K562 (cell line): ENCODE results near the gene EFCAB5. TPM values are rescaled to one million over a fixed set of nuclear protein-coding genes. Genes with fewer than 3 reads are reported as not detected.
A peak's percentile ranks its signal among the peaks of the same experiment; 100 is the strongest.

Experiments used
- CC2D1A ChIP-seq: fragments of 450-650 bp; IDR thresholded peaks from 2 replicates; pipeline ENCODE4 v1.6.1; 2017; ENCODE audit warnings: mild to moderate bottlenecking
- CREBBP ChIP-seq: IDR thresholded peaks from one replicate; pipeline ENCODE4 v1.6.1; 2012; ENCODE audit warnings: low read depth, mild to moderate bottlenecking, control low read depth, inconsistent platforms, low read length
- DMBX1 ChIP-seq: fragments of 250-450 bp; sonication (Bioruptor Pico); IDR thresholded peaks from 2 replicates; pipeline ENCODE4 v1.8.0; 2022; ENCODE audit warnings: inconsistent platforms, mild to moderate bottlenecking, moderate library complexity, borderline replicate concordance
- ETV6 ChIP-seq, 3 experiments: fragments of 150-350 bp in 1 of 3; sonication (generic) in 1 of 3; formaldehyde crosslinking in 1 of 3; IDR thresholded peaks; 2 replicates each; pipeline versions ENCODE4 v1.6.1 to v1.8.0; 2014 to 2022; ENCODE audit warnings: borderline replicate concordance in 2 of 3, low read depth in 2 of 3, antibody characterized with exemption in 1 of 3, low read length in 1 of 3, mild to moderate bottlenecking in 1 of 3, missing genetic modification reagents in 1 of 3
- POLR2AphosphoS5 ChIP-seq: IDR thresholded peaks from 2 replicates; pipeline ENCODE4 v1.6.1; 2011; ENCODE audit warnings: mild to moderate bottlenecking, low read depth, low read length, moderate library complexity; ENCODE audit not compliant: control insufficient read depth, insufficient read depth
- RBFOX2 ChIP-seq: fragments of 200-400 bp; formaldehyde crosslinking; IDR thresholded peaks from 2 replicates; pipeline ENCODE4 v1.6.1; 2017; ENCODE audit warnings: low read depth, mild to moderate bottlenecking, low read length, moderate library complexity
- ZNF263 ChIP-seq: sonication (generic); formaldehyde crosslinking; IDR thresholded peaks from 2 replicates; pipeline ENCODE4 v1.8.0; 2022; ENCODE audit warnings: mild to moderate bottlenecking, missing genetic modification reagents, borderline replicate concordance
- ZNF586 ChIP-seq: fragments of 450-650 bp; formaldehyde crosslinking; conservative IDR thresholded peaks from 2 replicates; pipeline ENCODE4 v1.4.0; 2020; ENCODE audit warnings: mild to moderate bottlenecking, moderate library complexity
- polyA plus RNA-seq, 8 experiments: library from polyadenylated mRNA; depleted of rRNA in 4 of 8; stranded (reverse) in 5 of 8; unstranded in 3 of 8; fragments of >200 nt; fragmentation: Nextera tagmentation in 2 of 8; fragmentation: Illumina TruSeq in 1 of 8; extraction: Ambion mirVana in 2 of 8; extraction: Trizol in 1 of 8; gene quantifications; 2 replicates each; pipeline versions ENCODE4 v1.2.1 to v1.2.3, GENCODE V29; 2011 to 2014; ENCODE audit warnings: inconsistent platforms in 1 of 8, missing spikeins in 1 of 8
- total RNA-seq, 7 experiments: library from RNA; depleted of rRNA in 6 of 7; stranded (reverse); fragments of >200 nt in 6 of 7; fragmentation: Illumina TruSeq in 2 of 7; extraction: Trizol in 2 of 7; gene quantifications; 2 replicates each; pipeline versions ENCODE4 v1.2.1 to v1.2.3, GENCODE V29; 2011 to 2021; ENCODE audit warnings: low replicate concordance in 1 of 7
- TF ChIP-seq, protein P1 (sequence below), 2 experiments: IDR thresholded peaks in 1 of 2; conservative IDR thresholded peaks in 1 of 2; 2 replicates each; pipeline ENCODE4 v1.6.1; 2016; ENCODE audit warnings: low read depth in 2 of 2, mild to moderate bottlenecking in 1 of 2, missing compliant biosample characterization in 1 of 2, missing genetic modification characterization in 1 of 2, moderate library complexity in 1 of 2

Gene EFCAB5
- total and polyA plus RNA-seq, 9 of the 15 experiments (the other 6 are each of a cell fraction or from before 2014, with no cell fraction given) = 0.06 to 0.11 TPM; not detected in 7

DNA sequence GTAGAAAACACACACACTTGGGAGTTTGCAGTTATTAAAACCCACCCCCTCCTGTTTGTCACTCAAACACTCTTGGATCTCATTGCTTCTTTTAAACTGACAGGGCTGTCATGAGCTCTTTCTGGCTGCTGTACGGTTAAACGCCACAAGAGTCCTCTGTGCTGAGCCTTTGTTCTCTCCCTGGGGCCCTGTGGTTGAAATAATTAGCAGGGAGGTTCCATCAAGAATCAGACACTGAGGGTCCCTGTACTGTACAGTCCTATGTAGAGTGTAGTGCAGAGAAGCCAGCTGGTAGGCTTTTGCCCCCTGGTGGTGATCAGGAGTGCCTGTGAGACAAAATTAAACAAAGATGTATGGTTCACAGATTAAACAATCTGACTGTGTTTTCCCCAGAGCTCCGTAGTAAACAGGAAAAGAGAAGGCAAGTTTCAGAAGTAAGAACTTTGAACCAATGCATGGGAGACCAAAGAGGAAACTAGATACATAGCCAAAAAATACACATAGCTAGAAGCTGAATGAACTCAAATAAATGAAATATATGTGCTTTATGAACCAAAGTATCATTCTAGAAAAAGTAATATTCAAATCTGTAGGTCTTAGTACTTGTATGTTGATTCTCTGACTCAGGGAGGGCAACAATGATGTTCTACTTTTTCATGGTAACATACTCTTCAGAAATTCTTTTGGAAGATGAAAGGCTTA, 10.1 kb upstream of the EFCAB5 start (continued):
- TF ChIP-seq, protein P1, sequence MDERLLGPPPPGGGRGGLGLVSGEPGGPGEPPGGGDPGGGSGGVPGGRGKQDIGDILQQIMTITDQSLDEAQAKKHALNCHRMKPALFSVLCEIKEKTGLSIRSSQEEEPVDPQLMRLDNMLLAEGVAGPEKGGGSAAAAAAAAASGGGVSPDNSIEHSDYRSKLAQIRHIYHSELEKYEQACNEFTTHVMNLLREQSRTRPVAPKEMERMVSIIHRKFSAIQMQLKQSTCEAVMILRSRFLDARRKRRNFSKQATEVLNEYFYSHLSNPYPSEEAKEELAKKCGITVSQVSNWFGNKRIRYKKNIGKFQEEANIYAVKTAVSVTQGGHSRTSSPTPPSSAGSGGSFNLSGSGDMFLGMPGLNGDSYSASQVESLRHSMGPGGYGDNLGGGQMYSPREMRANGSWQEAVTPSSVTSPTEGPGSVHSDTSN (CRISPR knock-in tag; IDR thresholded peaks at IDR 0.05; ENCODE audit: low read depth) = no peak
- TF ChIP-seq, protein P1 (tag; conservative IDR thresholded peaks at IDR 0.05; ENCODE audit: low read depth) = peak; percentile 69
- TF ChIP-seq DMBX1 (no peak), CREBBP (no peak), ETV6 (IDR thresholded peaks at IDR 0.05; ENCODE audit: borderline replicate concordance in 1 of 2, low read depth in 2 of 2, low read length in 1 of 2) (no peak), ETV6 (CRISPR knock-in tag; IDR thresholded peaks at IDR 0.05; ENCODE audit: borderline replicate concordance) (no peak), ZNF263 (CRISPR knock-in tag) (no peak), CC2D1A (peak; percentile 63; the same call in 1 of the 2 replicates), RBFOX2 (no peak), POLR2AphosphoS5 (no peak), ZNF586 (CRISPR knock-in tag) (no peak)
